GM19238 (cell line): ENCODE data around the gene DSCAML1.

Source experiments
- DNase-seq: peaks from one replicate; pipeline ENCODE4 v3.0.0; 2011; ENCODE audit warnings: low spot score; ENCODE audit not compliant: insufficient read length

The DSCAML1 gene

GRCh38 chr11:117385471-117385870, 411.5 kb downstream of the DSCAML1 start:
- DNase-seq = no peak

GRCh38 chr11:117384045-117384444, 413.0 kb downstream of the DSCAML1 start:
- no peak for DNase-seq

GRCh38 chr11:117382746-117383145, 414.3 kb downstream of the DSCAML1 start:
- no peak for DNase-seq

- DNase-seq = no peak
These were observed 415.3 kb downstream of the DSCAML1 start for GRCh38 chr11:117381481-117382387.

- DNase-seq = no peak
These were observed 416.3 kb downstream of the DSCAML1 start for GRCh38 chr11:117380676-117381075.

- DNase-seq = no peak
These were observed 417.8 kb downstream of the DSCAML1 start for GRCh38 chr11:117378976-117379865.
